Kidney (tissue), 14 donors: ENCODE results near the gene COL4A2. TPM values are rescaled to one million over a fixed set of nuclear protein-coding genes. Genes with fewer than 3 reads are reported as not detected.
A peak's percentile ranks its signal among the peaks of the same experiment; 100 is the strongest.

ENCODE experiments used
- DNase-seq, 5 donors: peaks; one replicate each; pipeline ENCODE4 v3.0.0-alpha.2; 2013 to 2020
- FAIRE-seq: peaks from 2 replicates; lab custom pipeline; 2012; peaks lifted over from hg19 to GRCh38; lab: Jason Lieb, UNC
- H3K27ac ChIP-seq, 2 donors: one replicate each; pipeline ENCODE4 v1.7.0; 2013; ENCODE audit warnings: low read depth in 2 of 2, low read length in 2 of 2, inconsistent platforms in 1 of 2
- H3K27me3 ChIP-seq: one replicate; pipeline ENCODE4 v1.7.1; 2013; ENCODE audit warnings: low read length, inconsistent platforms; ENCODE audit not compliant: control insufficient read depth, insufficient read depth
- H3K36me3 ChIP-seq, 3 donors: one replicate each; pipeline versions ENCODE4 v1.7.0 to v1.7.1; 2013; ENCODE audit warnings: low read length in 3 of 3, control low read depth in 1 of 3, inconsistent platforms in 1 of 3; ENCODE audit not compliant: insufficient read depth in 3 of 3, control insufficient read depth in 2 of 3
- H3K4me1 ChIP-seq, 3 donors: one replicate each; pipeline versions ENCODE4 v1.7.0 to v1.7.1; 2013; ENCODE audit warnings: low read length in 3 of 3, inconsistent platforms in 1 of 3, low read depth in 1 of 3; ENCODE audit not compliant: control insufficient read depth in 2 of 3, insufficient read depth in 2 of 3
- H3K4me3 ChIP-seq, 3 donors: one replicate each; pipeline versions ENCODE4 v1.7.0 to v1.8.1; 2013; ENCODE audit warnings: low read length in 3 of 3, control low read depth in 1 of 3, inconsistent platforms in 1 of 3
- H3K9ac ChIP-seq, 3 donors: one replicate each; pipeline versions ENCODE4 v1.7.0 to v1.7.1; 2013; ENCODE audit warnings: low read length in 3 of 3, control low read depth in 1 of 3, inconsistent platforms in 1 of 3
- H3K9me3 ChIP-seq, 3 donors: one replicate each; pipeline versions ENCODE4 v1.7.0 to v1.7.1; 2013; ENCODE audit warnings: low read length in 3 of 3, control low read depth in 1 of 3, inconsistent platforms in 1 of 3; ENCODE audit not compliant: control insufficient read depth in 2 of 3, insufficient read depth in 1 of 3
- CTCF ChIP-seq: IDR thresholded peaks from 3 replicates; pipeline ENCODE4 v1.5.1; 2012; ENCODE audit warnings: mild to moderate bottlenecking, moderate library complexity, borderline replicate concordance; ENCODE audit not compliant: insufficient read depth; ENCODE audit errors: extremely low read depth
- intact Hi-C: fragments of 100-400 bp; cut with DNase I; formaldehyde crosslinking; loops from one replicate; pipeline ENCODE4 v1.11.1; 2022
- polyA plus RNA-seq: library from polyadenylated mRNA; stranded (reverse); fragments of 350-450 nt; fragmentation: Illumina TruSeq; extraction: RNeasy Lipid Tissue Mini Kit (QIAGEN cat#74804); gene quantifications from one replicate; pipeline ENCODE4 v1.2.3, GENCODE V29; 2014; ENCODE audit warnings: low read depth, low replicate concordance; ENCODE audit not compliant: insufficient read depth
- total RNA-seq: library from RNA; stranded (reverse); fragmentation: NEBNext Ultra II Directional; extraction: Animal tissue kit (Norgen Biotek cat#: 25700); gene quantifications from one replicate; pipeline ENCODE4 v1.2.1, GENCODE V29; 2021
- donor health status: control.
- donor health status: control.
- donor health status: control.
- donor health status: control.
- donor health status: control.
- donor health status: DM: yes; HTN: yes; CAD: no.
- donor health status: Normal renal cell carcinoma (clear cell type).

The COL4A2 gene
- total and polyA plus RNA-seq, 2 donors from 2014 or later: 126 to 265 TPM

- H3K9me3 ChIP-seq: no peaks in the 10 kb centered on the region
- FAIRE-seq (no peak), DNase-seq (peak in 4 of 5 donors; percentile 80 to 96 (median 92))
- peak overlapping the region; percentile 71 to 72 for H3K27ac ChIP-seq
- intact Hi-C loops: loop anchor here (10.0 kb wide), 2 partner anchors 106 to 186 kb away; partner anchors contain the start of genes COL4A1 and COL4A2
- TF ChIP-seq CTCF: no peak
- H3K27me3 ChIP-seq: no peaks in the 10 kb centered on the region
- H3K36me3 ChIP-seq: peaks cover 0 to 6% (median 6%) of the 10 kb centered on the region in 3 donors
- H3K9ac ChIP-seq: peak overlapping the region in 1 of 3 donors; percentile 52
- H3K4me1 ChIP-seq: peaks cover 8 to 39% (median 26%) of the 10 kb centered on the region in 3 donors
- H3K4me3 ChIP-seq: no peak overlapping the region
Measured at GRCh38 chr13:110410936-110411687, 104.0 kb downstream of the COL4A2 start.

- intact Hi-C loops: loop anchor here (10.0 kb wide), 2 partner anchors 107 to 187 kb away; partner anchors contain the start of genes COL4A1 and COL4A2
- Histone ChIP-seq H3K27ac (peak overlapping the region; percentile 71 to 72), H3K9me3 (no peaks in the 10 kb centered on the region), H3K27me3 (no peaks in the 10 kb centered on the region), H3K4me3 (peak overlapping the region in 1 of 3 donors; percentile 24), H3K36me3 (peaks cover 0 to 6% (median 6%) of the 10 kb centered on the region in 3 donors), H3K4me1 (peaks cover 8 to 39% (median 26%) of the 10 kb centered on the region in 3 donors), H3K9ac (peak overlapping the region in 1 of 3 donors; percentile 5)
- FAIRE-seq (no peak), DNase-seq (no peak)
- TF ChIP-seq CTCF: no peak
Measured at GRCh38 chr13:110411688-110412059, 104.6 kb downstream of the COL4A2 start.

- H3K4me3 ChIP-seq: peak overlapping the region in 1 of 3 donors; percentile 24
- no peaks in the 10 kb centered on the region for H3K9me3 ChIP-seq
- peak; percentile 94 for TF ChIP-seq CTCF
- peaks cover 8 to 39% (median 26%) of the 10 kb centered on the region in 3 donors for H3K4me1 ChIP-seq
- peaks cover 0 to 6% (median 6%) of the 10 kb centered on the region in 3 donors for H3K36me3 ChIP-seq
- H3K9ac ChIP-seq: peak overlapping the region in 1 of 3 donors; percentile 72
- DNase-seq (peak; percentile 89 to 95 (median 92)), FAIRE-seq (peak; percentile 95)
- intact Hi-C loops: loop anchor here (10.0 kb wide), 2 partner anchors 108 to 188 kb away; partner anchors contain the start of genes COL4A1 and COL4A2
- H3K27ac ChIP-seq: peak overlapping the region; percentile 71 to 72
- H3K27me3 ChIP-seq: no peaks in the 10 kb centered on the region
Measured at GRCh38 chr13:110412132-110412914, 105.2 kb downstream of the COL4A2 start.
